Measurements from ENCODE around the gene PTPN1. TPM values are rescaled to one million over a fixed set of nuclear protein-coding genes. Genes with fewer than 3 reads are reported as not detected.
A peak's percentile ranks its signal among the peaks of the same experiment; 100 is the strongest.

PTPN1 gene
- total RNA-seq, 4 donors from 2014 or later: 21.8 to 46.8 (median 44.4) TPM

DNA sequence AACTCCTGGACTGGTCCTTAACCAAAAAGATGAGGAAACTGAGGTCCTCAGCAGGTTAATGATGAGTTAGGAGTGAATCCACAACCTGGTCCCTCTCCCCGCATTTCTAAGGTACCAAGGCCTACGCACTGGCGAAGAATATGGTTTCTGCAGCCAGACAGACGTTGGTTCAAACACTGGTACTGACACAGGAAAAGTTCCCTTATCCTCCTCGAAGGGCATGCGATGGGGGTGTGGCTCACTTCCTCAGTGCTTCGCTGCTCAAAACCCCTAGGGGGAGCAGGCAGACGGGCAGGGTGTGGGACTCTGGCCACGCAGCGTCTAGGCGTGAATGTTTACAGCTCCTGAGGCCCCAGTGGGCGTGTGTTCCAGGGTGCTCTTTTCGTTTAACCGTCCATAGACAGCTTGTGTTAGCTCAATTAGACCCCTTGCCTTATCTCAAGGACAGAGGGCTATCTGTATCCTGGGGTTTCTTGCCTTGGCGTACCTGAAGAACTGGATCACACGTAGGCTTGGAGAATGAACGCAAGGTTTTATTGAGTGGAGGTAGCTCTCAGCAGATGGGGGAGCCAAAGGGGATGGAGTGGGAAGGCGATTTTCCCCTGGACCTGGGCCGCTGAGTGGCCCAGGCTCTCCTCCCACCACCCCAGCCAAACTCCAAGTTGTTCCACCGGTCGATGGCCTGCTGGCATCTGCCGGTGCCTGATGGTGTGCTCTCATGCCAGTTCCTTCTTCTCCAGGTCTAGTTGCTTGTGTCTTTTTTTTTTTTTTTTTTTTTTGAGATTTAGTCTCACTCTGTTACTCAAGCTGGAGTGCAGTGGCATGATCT is 31.8 kb upstream of the PTPN1 start:
- peak; percentile 32 to 56 for DNase-seq
- ATAC-seq: peak in 1 of 2 donors; percentile 38
- Histone ChIP-seq H3K36me3 (no peaks in the 10 kb centered on the region), H3K4me3 (no peak overlapping the region), H3K27ac (no peak overlapping the region), H3K27me3 (no peaks in the 10 kb centered on the region), H3K4me1 (peaks cover 5 to 6% of the 10 kb centered on the region in 2 donors), H3K9me3 (no peaks in the 10 kb centered on the region)
- no peak for TF ChIP-seq POLR2A (IDR thresholded peaks at IDR 0.05)
- TF ChIP-seq, protein P1, sequence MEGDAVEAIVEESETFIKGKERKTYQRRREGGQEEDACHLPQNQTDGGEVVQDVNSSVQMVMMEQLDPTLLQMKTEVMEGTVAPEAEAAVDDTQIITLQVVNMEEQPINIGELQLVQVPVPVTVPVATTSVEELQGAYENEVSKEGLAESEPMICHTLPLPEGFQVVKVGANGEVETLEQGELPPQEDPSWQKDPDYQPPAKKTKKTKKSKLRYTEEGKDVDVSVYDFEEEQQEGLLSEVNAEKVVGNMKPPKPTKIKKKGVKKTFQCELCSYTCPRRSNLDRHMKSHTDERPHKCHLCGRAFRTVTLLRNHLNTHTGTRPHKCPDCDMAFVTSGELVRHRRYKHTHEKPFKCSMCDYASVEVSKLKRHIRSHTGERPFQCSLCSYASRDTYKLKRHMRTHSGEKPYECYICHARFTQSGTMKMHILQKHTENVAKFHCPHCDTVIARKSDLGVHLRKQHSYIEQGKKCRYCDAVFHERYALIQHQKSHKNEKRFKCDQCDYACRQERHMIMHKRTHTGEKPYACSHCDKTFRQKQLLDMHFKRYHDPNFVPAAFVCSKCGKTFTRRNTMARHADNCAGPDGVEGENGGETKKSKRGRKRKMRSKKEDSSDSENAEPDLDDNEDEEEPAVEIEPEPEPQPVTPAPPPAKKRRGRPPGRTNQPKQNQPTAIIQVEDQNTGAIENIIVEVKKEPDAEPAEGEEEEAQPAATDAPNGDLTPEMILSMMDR (IDR thresholded peaks at IDR 0.05 in 4 of 5, conservative IDR thresholded peaks at IDR 0.05 in 1 of 5): peak; percentile 32 to 49 (median 45)
- in situ Hi-C loops (cut with MboI; ENCODE audit: low sequenced_read_pairs in 4 of 4): loop anchor here in 1 of 4 donors (5.0 to 25.0 kb wide), 2 partner anchors 99 to 259 kb away; partner anchors contain the start of gene PARD6B
- intact Hi-C loops (cut with DNase I; ENCODE audit: low total_unique reads): no loop called here

DNA sequence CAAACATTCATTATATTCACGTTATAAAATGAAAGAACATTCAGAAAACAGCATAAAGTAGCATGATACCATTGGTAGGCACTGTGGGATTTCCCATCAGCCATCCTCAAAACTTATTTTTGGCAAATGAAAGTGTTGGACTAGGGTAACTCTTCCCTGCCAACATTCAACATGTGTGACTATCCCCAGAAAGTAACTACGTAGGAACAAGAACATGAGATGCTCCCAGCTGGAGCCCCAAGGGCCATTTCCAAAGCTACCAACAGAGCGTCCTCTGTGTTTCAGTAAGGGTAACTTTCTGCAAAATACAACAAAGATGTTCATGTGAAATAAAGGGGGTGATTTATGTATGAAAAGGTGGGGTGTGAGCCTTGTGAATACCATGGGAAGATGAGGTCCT is 28.4 kb upstream of the PTPN1 start:
- Histone ChIP-seq H3K9me3 (no peaks in the 10 kb centered on the region), H3K27ac (peak overlapping the region in 1 of 4 donors; percentile 29), H3K4me1 (peaks cover 4 to 7% of the 10 kb centered on the region in 2 donors), H3K4me3 (no peak overlapping the region), H3K27me3 (no peaks in the 10 kb centered on the region), H3K36me3 (no peaks in the 10 kb centered on the region)
- no peak for ATAC-seq
- intact Hi-C loops (cut with DNase I; ENCODE audit: low total_unique reads): loop anchor here (2.0 kb wide), 1 partner anchor 97 kb away; no protein-coding TSS in a partner anchor
- DNase-seq: no peak
- TF ChIP-seq POLR2A (IDR thresholded peaks at IDR 0.05): no peak
- TF ChIP-seq, protein P1 (IDR thresholded peaks at IDR 0.05 in 4 of 5, conservative IDR thresholded peaks at IDR 0.05 in 1 of 5): no peak
- in situ Hi-C loops (cut with MboI; ENCODE audit: low sequenced_read_pairs in 4 of 4): loop anchor here in 2 of 4 donors (10.0 to 25.0 kb wide), 2 partner anchors 93 to 256 kb away; partner anchors contain the start of gene PARD6B (in 1 of the 2)

- TF ChIP-seq, protein P1 (IDR thresholded peaks at IDR 0.05 in 4 of 5, conservative IDR thresholded peaks at IDR 0.05 in 1 of 5): no peak
- TF ChIP-seq POLR2A (IDR thresholded peaks at IDR 0.05): no peak
- H3K27me3 ChIP-seq: no peaks in the 10 kb centered on the region
- intact Hi-C loops (cut with DNase I; ENCODE audit: low total_unique reads) (loop anchor here (2.0 kb wide), 1 partner anchor 96 kb away; no protein-coding TSS in a partner anchor), in situ Hi-C loops (cut with MboI; ENCODE audit: low sequenced_read_pairs in 4 of 4) (loop anchor here in 2 of 4 donors (10.0 to 25.0 kb wide), 2 partner anchors 92 to 255 kb away; partner anchors contain the start of gene PARD6B (in 1 of the 2))
- no peak overlapping the region for H3K4me3 ChIP-seq
- DNase-seq: no peak
- peak overlapping the region in 3 of 4 donors; percentile 62 to 78 (median 71) for H3K27ac ChIP-seq
- H3K36me3 ChIP-seq: no peaks in the 10 kb centered on the region
- H3K9me3 ChIP-seq: no peaks in the 10 kb centered on the region
- H3K4me1 ChIP-seq: peaks cover 4 to 7% of the 10 kb centered on the region in 2 donors
- ATAC-seq: no peak
Measured at GRCh38 chr20:50482396-50482981, 27.7 kb upstream of the PTPN1 start.

DNA sequence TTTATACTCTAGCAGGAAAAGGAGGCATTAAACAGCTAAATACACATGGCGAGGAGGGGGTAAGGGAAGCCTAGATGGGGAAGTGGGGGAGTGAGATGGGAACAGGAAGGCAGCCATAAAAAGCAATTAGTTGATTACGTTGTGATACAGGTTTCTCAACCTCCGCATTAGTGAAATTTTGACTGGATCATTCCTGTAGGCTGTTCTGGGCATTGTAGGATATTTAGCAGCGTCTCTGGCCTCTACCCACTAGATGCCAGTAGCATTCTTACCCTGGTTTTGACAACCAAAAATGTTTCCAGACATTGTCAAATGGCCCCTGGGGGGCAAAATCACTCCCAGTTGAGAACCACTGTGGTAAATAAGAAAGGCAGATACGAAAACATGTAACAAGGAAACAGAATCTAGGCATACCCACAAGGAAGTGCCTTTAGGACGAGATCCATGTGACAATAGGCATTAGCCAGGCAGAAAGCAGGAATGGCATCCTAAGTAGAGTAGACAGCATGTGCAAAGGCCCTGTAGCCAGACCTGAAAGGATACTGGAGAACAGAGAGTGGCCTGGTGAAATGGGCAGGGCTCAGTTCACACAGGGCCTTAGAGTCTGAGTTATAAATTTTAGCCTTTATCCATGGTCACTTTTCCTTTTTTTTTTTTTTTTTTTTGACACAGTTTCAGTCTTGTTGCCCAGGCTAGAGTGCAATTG is 25.8 kb upstream of the PTPN1 start:
- intact Hi-C loops (cut with DNase I; ENCODE audit: low total_unique reads) (no loop called here), in situ Hi-C loops (cut with MboI; ENCODE audit: low sequenced_read_pairs in 4 of 4) (loop anchor here in 2 of 4 donors (10.0 to 25.0 kb wide), 2 partner anchors 90 to 253 kb away; partner anchors contain the start of gene PARD6B (in 1 of the 2))
- Histone ChIP-seq H3K27ac (peak overlapping the region; percentile 62 to 78 (median 72)), H3K36me3 (no peaks in the 10 kb centered on the region), H3K9me3 (no peaks in the 10 kb centered on the region), H3K4me1 (peaks cover 4 to 7% of the 10 kb centered on the region in 2 donors), H3K4me3 (peak overlapping the region in 2 of 4 donors; percentile 54 to 57), H3K27me3 (no peaks in the 10 kb centered on the region)
- DNase-seq (no peak), ATAC-seq (no peak)
- TF ChIP-seq POLR2A (IDR thresholded peaks at IDR 0.05): no peak
- TF ChIP-seq, protein P1 (IDR thresholded peaks at IDR 0.05 in 4 of 5, conservative IDR thresholded peaks at IDR 0.05 in 1 of 5): no peak

Data from gastrocnemius medialis (tissue), 4 donors.